ENCODE measurements around the gene NOL4L.

NOL4L gene

DNA sequence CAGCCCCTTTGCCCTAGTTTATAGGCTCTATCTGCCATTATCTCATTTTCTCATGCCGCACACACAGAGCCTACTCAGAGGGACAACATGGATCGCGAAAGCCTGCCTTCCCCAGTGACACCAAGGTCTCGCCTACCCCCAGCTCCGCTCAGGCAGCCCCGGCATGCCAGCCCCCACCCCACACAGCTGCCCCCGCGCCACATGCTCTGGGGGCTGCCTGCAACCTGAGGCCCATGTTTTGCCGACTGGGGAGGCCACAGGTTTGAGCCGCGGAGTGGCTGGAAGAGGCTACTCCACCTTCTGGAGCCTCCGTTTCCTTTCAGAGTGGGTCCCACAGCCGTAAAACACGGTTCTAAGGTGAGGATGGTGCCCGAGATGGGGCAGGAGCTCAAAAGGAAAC lies 124.9 kb downstream of the NOL4L start:
- Histone ChIP-seq H4K91ac (ENCODE audit: low read depth, low read length) (no peak overlapping the region), H3K79me2 (ENCODE audit: control insufficient read depth, insufficient read depth, low read length, poor library complexity) (peaks cover 2% of the 10 kb centered on the region), H3K4me1 (ENCODE audit: control insufficient read depth in 1 of 2, insufficient read depth in 2 of 2, low read length in 2 of 2) (peaks cover 13 to 25% of the 10 kb centered on the region in 2 experiments), H2BK5ac (ENCODE audit: low read depth, low read length, poor library complexity) (no peak overlapping the region), H3K4me3 (ENCODE audit: low read depth, low read length) (no peak overlapping the region), H2BK120ac (ENCODE audit: insufficient read depth, low read length, poor library complexity) (no peak overlapping the region), H3K9ac (ENCODE audit: low read length) (no peak overlapping the region), H3K27me3 (ENCODE audit: insufficient read depth, low read length) (no peaks in the 10 kb centered on the region), H3K4ac (ENCODE audit: low read depth, low read length) (no peak overlapping the region), H3K4me2 (ENCODE audit: low read length) (no peak overlapping the region), H2AFZ (ENCODE audit: insufficient read depth, low read length, poor library complexity) (no peak overlapping the region), H2AK5ac (ENCODE audit: low read length) (no peak overlapping the region), H3K18ac (ENCODE audit: low read length) (no peak overlapping the region), H3K9me3 (ENCODE audit: insufficient read depth, low read depth, low read length) (no peaks in the 10 kb centered on the region), H3K14ac (ENCODE audit: low read length) (no peak overlapping the region), H3K36me3 (ENCODE audit: control insufficient read depth in 1 of 2, insufficient read depth in 2 of 2, low read length in 2 of 2) (peaks cover 61 to 62% of the 10 kb centered on the region in 2 experiments), H3K27ac (ENCODE audit: low read depth, low read length) (no peak overlapping the region), H3K79me1 (ENCODE audit: low read length) (peaks cover 8% of the 10 kb centered on the region), H4K12ac (ENCODE audit: low read depth, low read length) (no peak overlapping the region), H3K23ac (ENCODE audit: low read length) (no peak overlapping the region), H2BK12ac (ENCODE audit: low read length) (no peak overlapping the region), H4K8ac (ENCODE audit: low read depth, low read length) (no peak overlapping the region)
- no CpG with 5 or more reads among the region's 15 CpGs for whole genome bisulfite sequencing (ENCODE audit: extremely low coverage, insufficient coverage, insufficient read length)
- DNase-seq, result no peak

DNA sequence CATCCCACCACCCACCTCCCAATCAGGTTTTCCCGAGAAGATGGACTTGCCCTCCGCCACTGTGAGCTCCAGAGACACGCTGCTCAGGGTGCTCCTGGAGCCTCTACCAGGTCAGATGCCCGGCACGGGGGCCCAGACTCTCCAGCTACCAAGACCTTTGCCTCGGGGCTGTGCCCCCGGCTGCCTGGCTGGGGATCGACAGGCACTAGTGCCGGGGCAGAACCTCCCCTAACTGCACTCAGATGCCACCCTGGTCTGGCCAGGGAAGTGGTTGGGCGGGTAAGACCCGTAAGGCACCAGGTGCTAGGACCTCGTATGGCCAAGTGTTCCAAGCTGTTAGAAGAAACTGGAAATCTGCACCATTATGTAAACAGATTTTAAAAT lies 126.3 kb downstream of the NOL4L start:
- Histone ChIP-seq H3K36me3 (ENCODE audit: control insufficient read depth in 1 of 2, insufficient read depth in 2 of 2, low read length in 2 of 2) (peaks cover 63 to 64% of the 10 kb centered on the region in 2 experiments), H3K79me1 (ENCODE audit: low read length) (peaks cover 8% of the 10 kb centered on the region), H3K4me2 (ENCODE audit: low read length) (no peak overlapping the region), H3K4me3 (ENCODE audit: low read depth, low read length) (no peak overlapping the region), H3K9me3 (ENCODE audit: insufficient read depth, low read depth, low read length) (peaks cover 3% of the 10 kb centered on the region), H2AK5ac (ENCODE audit: low read length) (no peak overlapping the region), H3K79me2 (ENCODE audit: control insufficient read depth, insufficient read depth, low read length, poor library complexity) (peaks cover 2% of the 10 kb centered on the region), H2BK120ac (ENCODE audit: insufficient read depth, low read length, poor library complexity) (no peak overlapping the region), H3K9ac (ENCODE audit: low read length) (no peak overlapping the region), H3K18ac (ENCODE audit: low read length) (no peak overlapping the region), H3K4me1 (ENCODE audit: control insufficient read depth in 1 of 2, insufficient read depth in 2 of 2, low read length in 2 of 2) (peaks cover 13 to 23% of the 10 kb centered on the region in 2 experiments), H2BK5ac (ENCODE audit: low read depth, low read length, poor library complexity) (no peak overlapping the region), H3K4ac (ENCODE audit: low read depth, low read length) (no peak overlapping the region), H2AFZ (ENCODE audit: insufficient read depth, low read length, poor library complexity) (no peak overlapping the region), H4K12ac (ENCODE audit: low read depth, low read length) (no peak overlapping the region), H2BK12ac (ENCODE audit: low read length) (no peak overlapping the region), H3K14ac (ENCODE audit: low read length) (no peak overlapping the region), H3K23ac (ENCODE audit: low read length) (no peak overlapping the region), H3K27me3 (ENCODE audit: insufficient read depth, low read length) (no peaks in the 10 kb centered on the region), H4K91ac (ENCODE audit: low read depth, low read length) (no peak overlapping the region), H4K8ac (ENCODE audit: low read depth, low read length) (no peak overlapping the region), H3K27ac (ENCODE audit: low read depth, low read length) (no peak overlapping the region)
- no peak for DNase-seq
- WGBS (ENCODE audit: extremely low coverage, insufficient coverage, insufficient read length), result no CpG with 5 or more reads among the region's 12 CpGs

GRCh38 chr20:32458061-32458836 lies 126.9 kb downstream of the NOL4L start:
- Histone ChIP-seq H4K91ac (ENCODE audit: low read depth, low read length) (no peak overlapping the region), H3K14ac (ENCODE audit: low read length) (no peak overlapping the region), H2BK5ac (ENCODE audit: low read depth, low read length, poor library complexity) (no peak overlapping the region), H3K18ac (ENCODE audit: low read length) (no peak overlapping the region), H3K4me2 (ENCODE audit: low read length) (peak overlapping the region; percentile 65), H2BK12ac (ENCODE audit: low read length) (no peak overlapping the region), H4K8ac (ENCODE audit: low read depth, low read length) (no peak overlapping the region), H2AK5ac (ENCODE audit: low read length) (no peak overlapping the region), H3K4me3 (ENCODE audit: low read depth, low read length) (no peak overlapping the region), H3K79me1 (ENCODE audit: low read length) (peaks cover 8% of the 10 kb centered on the region), H2BK120ac (ENCODE audit: insufficient read depth, low read length, poor library complexity) (no peak overlapping the region), H3K9ac (ENCODE audit: low read length) (peak overlapping the region; percentile 6), H3K4ac (ENCODE audit: low read depth, low read length) (no peak overlapping the region), H3K79me2 (ENCODE audit: control insufficient read depth, insufficient read depth, low read length, poor library complexity) (peaks cover 2% of the 10 kb centered on the region), H3K9me3 (ENCODE audit: insufficient read depth, low read depth, low read length) (peaks cover 3% of the 10 kb centered on the region), H3K4me1 (ENCODE audit: control insufficient read depth in 1 of 2, insufficient read depth in 2 of 2, low read length in 2 of 2) (peaks cover 13 to 21% of the 10 kb centered on the region in 2 experiments), H3K27me3 (ENCODE audit: insufficient read depth, low read length) (no peaks in the 10 kb centered on the region), H4K12ac (ENCODE audit: low read depth, low read length) (no peak overlapping the region), H2AFZ (ENCODE audit: insufficient read depth, low read length, poor library complexity) (no peak overlapping the region), H3K23ac (ENCODE audit: low read length) (no peak overlapping the region), H3K36me3 (ENCODE audit: control insufficient read depth in 1 of 2, insufficient read depth in 2 of 2, low read length in 2 of 2) (peaks cover 63 to 64% of the 10 kb centered on the region in 2 experiments), H3K27ac (ENCODE audit: low read depth, low read length) (peak overlapping the region; percentile 28)
- WGBS (ENCODE audit: extremely low coverage, insufficient coverage, insufficient read length), result no CpG with 5 or more reads among the region's 10 CpGs
- DNase-seq, result no peak

DNA sequence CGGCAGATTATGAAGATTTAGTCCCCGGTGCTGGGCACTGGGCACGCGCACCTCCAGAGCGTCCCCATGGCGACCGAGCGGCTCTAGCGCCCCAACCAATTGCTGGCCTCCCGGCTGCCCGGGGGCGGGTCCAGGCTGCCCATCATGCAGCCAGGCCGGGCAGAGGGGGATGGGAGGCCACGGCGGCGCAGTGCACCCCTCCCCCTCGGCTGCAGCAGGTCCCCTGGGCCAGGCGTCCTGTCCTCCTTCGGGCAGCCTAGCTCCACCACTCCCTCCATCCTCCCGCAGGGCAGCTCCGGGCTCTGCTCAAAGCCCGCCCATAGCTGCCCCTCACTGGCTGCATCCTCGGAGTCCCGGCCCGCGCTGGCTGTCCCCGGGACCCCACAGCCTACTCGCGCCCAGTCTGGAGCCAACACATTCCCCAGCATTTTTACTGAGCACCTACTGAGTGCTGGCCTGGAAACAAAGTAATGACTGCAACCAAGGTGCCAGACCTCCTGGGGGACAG lies 127.6 kb downstream of the NOL4L start:
- Histone ChIP-seq H2AK5ac (ENCODE audit: low read length) (no peak overlapping the region), H3K27ac (ENCODE audit: low read depth, low read length) (peak overlapping the region; percentile 28), H3K27me3 (ENCODE audit: insufficient read depth, low read length) (no peaks in the 10 kb centered on the region), H3K9me3 (ENCODE audit: insufficient read depth, low read depth, low read length) (peaks cover 3% of the 10 kb centered on the region), H4K91ac (ENCODE audit: low read depth, low read length) (no peak overlapping the region), H3K79me2 (ENCODE audit: control insufficient read depth, insufficient read depth, low read length, poor library complexity) (peaks cover 2% of the 10 kb centered on the region), H2AFZ (ENCODE audit: insufficient read depth, low read length, poor library complexity) (no peak overlapping the region), H3K14ac (ENCODE audit: low read length) (no peak overlapping the region), H3K4ac (ENCODE audit: low read depth, low read length) (no peak overlapping the region), H3K36me3 (ENCODE audit: control insufficient read depth in 1 of 2, insufficient read depth in 2 of 2, low read length in 2 of 2) (peaks cover 64 to 68% of the 10 kb centered on the region in 2 experiments), H3K4me1 (ENCODE audit: control insufficient read depth in 1 of 2, insufficient read depth in 2 of 2, low read length in 2 of 2) (peaks cover 13 to 21% of the 10 kb centered on the region in 2 experiments), H3K79me1 (ENCODE audit: low read length) (peaks cover 8% of the 10 kb centered on the region), H3K9ac (ENCODE audit: low read length) (peak overlapping the region; percentile 6), H3K4me2 (ENCODE audit: low read length) (peak overlapping the region; percentile 65), H2BK120ac (ENCODE audit: insufficient read depth, low read length, poor library complexity) (no peak overlapping the region), H3K18ac (ENCODE audit: low read length) (no peak overlapping the region), H2BK5ac (ENCODE audit: low read depth, low read length, poor library complexity) (no peak overlapping the region), H4K12ac (ENCODE audit: low read depth, low read length) (no peak overlapping the region), H3K4me3 (ENCODE audit: low read depth, low read length) (peak overlapping the region; percentile 25), H4K8ac (ENCODE audit: low read depth, low read length) (no peak overlapping the region), H2BK12ac (ENCODE audit: low read length) (no peak overlapping the region), H3K23ac (ENCODE audit: low read length) (no peak overlapping the region)
- WGBS (ENCODE audit: extremely low coverage, insufficient coverage, insufficient read length), result no CpG with 5 or more reads among the region's 29 CpGs
- DNase-seq, result no peak
